Brain microvascular endothelial cell (primary cell): ENCODE data around the gene CABYR.
A peak's percentile ranks its signal among the peaks of the same experiment; 100 is the strongest.

Source experiments
- DNase-seq: peaks from one replicate; pipeline ENCODE4 v3.0.0-alpha.2; 2020
- H3K27ac ChIP-seq: fragments of 250-450 bp; sonication (Bioruptor Pico); 2 replicates; pipeline ENCODE4 v1.5.1; 2020; ENCODE audit warnings: mild to moderate bottlenecking, moderate library complexity
- H3K27me3 ChIP-seq: fragments of 250-450 bp; sonication (Bioruptor Pico); replicated peaks from 2 replicates; pipeline ENCODE4 v1.5.1; 2020; ENCODE audit warnings: mild to moderate bottlenecking
- H3K36me3 ChIP-seq: fragments of 250-450 bp; sonication (Bioruptor Pico); replicated peaks from 2 replicates; pipeline ENCODE4 v1.5.1; 2020; ENCODE audit warnings: mild to moderate bottlenecking
- H3K4me3 ChIP-seq: 2 replicates; pipeline ENCODE4 v1.5.1; 2011; ENCODE audit warnings: low read depth, mild to moderate bottlenecking, control low read depth, low read length, moderate library complexity
- CTCF ChIP-seq: IDR thresholded peaks from 2 replicates; pipeline ENCODE4 v1.5.1; 2011; ENCODE audit warnings: low read depth, mild to moderate bottlenecking, moderate library complexity, low read length, control low read depth, inconsistent platforms; ENCODE audit errors: missing control alignments
- in situ Hi-C: cut with HindIII; loops from 2 replicates; pipeline ENCODE4 v1.10.0; 2017; ENCODE audit warnings: low sequenced_read_pairs, low pct_ligation_motif_present

Gene CABYR

GRCh38 chr18:24201699-24202687 is 63.1 kb downstream of the CABYR start:
- in situ Hi-C loops, result no loop called here
- Histone ChIP-seq H3K4me3 (no peak overlapping the region), H3K36me3 (no peaks in the 10 kb centered on the region), H3K27ac (no peak overlapping the region), H3K27me3 (no peaks in the 10 kb centered on the region)
- TF ChIP-seq CTCF, result no peak
- DNase-seq, result no peak

GRCh38 chr18:24204904-24205303 is 66.0 kb downstream of the CABYR start:
- no peak for TF ChIP-seq CTCF
- Histone ChIP-seq H3K4me3 (no peak overlapping the region), H3K27ac (no peak overlapping the region), H3K36me3 (no peaks in the 10 kb centered on the region), H3K27me3 (no peaks in the 10 kb centered on the region)
- in situ Hi-C loops, result no loop called here
- no peak for DNase-seq

- H3K4me3 ChIP-seq, result no peak overlapping the region
- DNase-seq, result no peak
- TF ChIP-seq CTCF, result no peak
- no peaks in the 10 kb centered on the region for H3K27me3 ChIP-seq
- in situ Hi-C loops, result no loop called here
- no peaks in the 10 kb centered on the region for H3K36me3 ChIP-seq
- no peak overlapping the region for H3K27ac ChIP-seq
Observed at GRCh38 chr18:24208270-24209035, 69.6 kb downstream of the CABYR start.

- Histone ChIP-seq H3K36me3 (no peaks in the 10 kb centered on the region), H3K4me3 (no peak overlapping the region), H3K27me3 (no peaks in the 10 kb centered on the region), H3K27ac (no peak overlapping the region)
- in situ Hi-C loops, result no loop called here
- no peak for TF ChIP-seq CTCF
- DNase-seq, result peak; percentile 33
Observed at GRCh38 chr18:24209558-24209957, 70.7 kb downstream of the CABYR start.
